GM06990 (cell line): ENCODE measurements around the gene LDLRAD4.
A peak's percentile ranks its signal among the peaks of the same experiment; 100 is the strongest.

ENCODE experiments used
- DNase-seq: peaks from one replicate; pipeline ENCODE4 v3.0.0-alpha.2; 2011; ENCODE audit not compliant: insufficient read length; ENCODE audit errors: extremely low read depth
- H3K27me3 ChIP-seq: replicated peaks from 2 replicates; pipeline ENCODE4 v1.6.0; 2011; ENCODE audit warnings: low read length; ENCODE audit not compliant: control insufficient read depth, insufficient read depth
- H3K36me3 ChIP-seq: 2 replicates; pipeline ENCODE4 v1.5.1; 2011; ENCODE audit warnings: low read length; ENCODE audit not compliant: control insufficient read depth, insufficient read depth
- H3K4me3 ChIP-seq: replicated peaks from 2 replicates; pipeline ENCODE4 v1.5.1; 2011; ENCODE audit warnings: low read depth, mild to moderate bottlenecking, control low read depth, low read length
- CTCF ChIP-seq: IDR thresholded peaks from 2 replicates; pipeline ENCODE4 v1.5.1; 2011; ENCODE audit warnings: low read length, control low read depth, mild to moderate bottlenecking, inconsistent platforms; ENCODE audit not compliant: insufficient read depth, poor library complexity, severe bottlenecking

LDLRAD4 gene

GRCh38 chr18:13546638-13547037 is 328.1 kb downstream of the LDLRAD4 start:
- no peaks in the 10 kb centered on the region for H3K36me3 ChIP-seq
- H3K4me3 ChIP-seq: no peak overlapping the region
- no peak for DNase-seq
- no peak for TF ChIP-seq CTCF
- no peaks in the 10 kb centered on the region for H3K27me3 ChIP-seq

GRCh38 chr18:13547347-13547746 is 328.8 kb downstream of the LDLRAD4 start:
- Histone ChIP-seq H3K27me3 (no peaks in the 10 kb centered on the region; the same call in 1 of the 2 replicates), H3K36me3 (no peaks in the 10 kb centered on the region), H3K4me3 (no peak overlapping the region)
- TF ChIP-seq CTCF: no peak
- no peak for DNase-seq

- TF ChIP-seq CTCF: peak; percentile 4
- Histone ChIP-seq H3K4me3 (no peak overlapping the region), H3K27me3 (no peaks in the 10 kb centered on the region; the same call in 1 of the 2 replicates), H3K36me3 (no peaks in the 10 kb centered on the region)
- DNase-seq: no peak
These were observed 329.7 kb downstream of the LDLRAD4 start for GRCh38 chr18:13548106-13548819.

GRCh38 chr18:13548966-13549879 is 330.7 kb downstream of the LDLRAD4 start:
- no peaks in the 10 kb centered on the region; the same call in 1 of the 2 replicates for H3K27me3 ChIP-seq

GRCh38 chr18:13549880-13550232 is 331.3 kb downstream of the LDLRAD4 start:
- TF ChIP-seq CTCF: no peak
- no peaks in the 10 kb centered on the region; the same call in 1 of the 2 replicates for H3K27me3 ChIP-seq

More at GRCh38 chr18:13548966-13549879, 330.7 kb downstream of the LDLRAD4 start:
- Histone ChIP-seq H3K36me3 (no peaks in the 10 kb centered on the region), H3K4me3 (no peak overlapping the region)
- DNase-seq: no peak
- no peak for TF ChIP-seq CTCF

More at GRCh38 chr18:13549880-13550232, 331.3 kb downstream of the LDLRAD4 start:
- Histone ChIP-seq H3K36me3 (no peaks in the 10 kb centered on the region), H3K4me3 (no peak overlapping the region)
- DNase-seq: no peak
